Brain microvascular endothelial cell (primary cell): ENCODE results near the gene PTPRO.
A peak's percentile ranks its signal among the peaks of the same experiment; 100 is the strongest.

Experiments
- DNase-seq: peaks from one replicate; pipeline ENCODE4 v3.0.0-alpha.2; 2020
- H3K27ac ChIP-seq: fragments of 250-450 bp; sonication (Bioruptor Pico); 2 replicates; pipeline ENCODE4 v1.5.1; 2020; ENCODE audit warnings: mild to moderate bottlenecking, moderate library complexity
- H3K27me3 ChIP-seq: fragments of 250-450 bp; sonication (Bioruptor Pico); replicated peaks from 2 replicates; pipeline ENCODE4 v1.5.1; 2020; ENCODE audit warnings: mild to moderate bottlenecking
- H3K36me3 ChIP-seq: fragments of 250-450 bp; sonication (Bioruptor Pico); replicated peaks from 2 replicates; pipeline ENCODE4 v1.5.1; 2020; ENCODE audit warnings: mild to moderate bottlenecking
- H3K4me3 ChIP-seq: 2 replicates; pipeline ENCODE4 v1.5.1; 2011; ENCODE audit warnings: low read depth, mild to moderate bottlenecking, control low read depth, low read length, moderate library complexity
- in situ Hi-C: cut with HindIII; loops from 2 replicates; pipeline ENCODE4 v1.10.0; 2017; ENCODE audit warnings: low sequenced_read_pairs, low pct_ligation_motif_present
- TF ChIP-seq, protein P1 (sequence below): IDR thresholded peaks from 2 replicates; pipeline ENCODE4 v1.5.1; 2011; ENCODE audit warnings: low read depth, mild to moderate bottlenecking, moderate library complexity, low read length, control low read depth, inconsistent platforms; ENCODE audit errors: missing control alignments

The PTPRO gene

DNA sequence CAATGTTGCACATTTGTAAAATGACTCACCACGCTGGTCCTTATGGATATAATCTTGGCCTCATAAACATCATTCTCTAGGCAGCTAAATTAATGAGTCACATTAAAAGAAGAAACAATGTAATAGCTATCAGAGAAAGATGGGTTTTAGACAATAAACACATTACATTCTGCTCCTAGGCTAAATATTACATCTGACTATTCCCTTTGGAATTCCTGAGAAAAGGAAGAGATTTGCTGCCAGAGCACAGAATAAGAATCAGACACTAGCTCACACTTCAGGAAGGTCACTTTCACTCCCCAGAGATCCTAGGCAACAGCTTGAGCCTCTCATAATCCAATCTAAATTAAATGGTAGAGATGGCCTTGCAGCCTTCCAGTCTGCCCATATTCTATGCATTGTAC is 218.2 kb downstream of the PTPRO start:
- DNase-seq, result peak; percentile 16
- Histone ChIP-seq H3K27me3 (no peaks in the 10 kb centered on the region), H3K36me3 (no peaks in the 10 kb centered on the region), H3K4me3 (no peak overlapping the region), H3K27ac (no peak overlapping the region)
- TF ChIP-seq, protein P1, sequence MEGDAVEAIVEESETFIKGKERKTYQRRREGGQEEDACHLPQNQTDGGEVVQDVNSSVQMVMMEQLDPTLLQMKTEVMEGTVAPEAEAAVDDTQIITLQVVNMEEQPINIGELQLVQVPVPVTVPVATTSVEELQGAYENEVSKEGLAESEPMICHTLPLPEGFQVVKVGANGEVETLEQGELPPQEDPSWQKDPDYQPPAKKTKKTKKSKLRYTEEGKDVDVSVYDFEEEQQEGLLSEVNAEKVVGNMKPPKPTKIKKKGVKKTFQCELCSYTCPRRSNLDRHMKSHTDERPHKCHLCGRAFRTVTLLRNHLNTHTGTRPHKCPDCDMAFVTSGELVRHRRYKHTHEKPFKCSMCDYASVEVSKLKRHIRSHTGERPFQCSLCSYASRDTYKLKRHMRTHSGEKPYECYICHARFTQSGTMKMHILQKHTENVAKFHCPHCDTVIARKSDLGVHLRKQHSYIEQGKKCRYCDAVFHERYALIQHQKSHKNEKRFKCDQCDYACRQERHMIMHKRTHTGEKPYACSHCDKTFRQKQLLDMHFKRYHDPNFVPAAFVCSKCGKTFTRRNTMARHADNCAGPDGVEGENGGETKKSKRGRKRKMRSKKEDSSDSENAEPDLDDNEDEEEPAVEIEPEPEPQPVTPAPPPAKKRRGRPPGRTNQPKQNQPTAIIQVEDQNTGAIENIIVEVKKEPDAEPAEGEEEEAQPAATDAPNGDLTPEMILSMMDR, result no peak
- in situ Hi-C loops, result no loop called here

DNA sequence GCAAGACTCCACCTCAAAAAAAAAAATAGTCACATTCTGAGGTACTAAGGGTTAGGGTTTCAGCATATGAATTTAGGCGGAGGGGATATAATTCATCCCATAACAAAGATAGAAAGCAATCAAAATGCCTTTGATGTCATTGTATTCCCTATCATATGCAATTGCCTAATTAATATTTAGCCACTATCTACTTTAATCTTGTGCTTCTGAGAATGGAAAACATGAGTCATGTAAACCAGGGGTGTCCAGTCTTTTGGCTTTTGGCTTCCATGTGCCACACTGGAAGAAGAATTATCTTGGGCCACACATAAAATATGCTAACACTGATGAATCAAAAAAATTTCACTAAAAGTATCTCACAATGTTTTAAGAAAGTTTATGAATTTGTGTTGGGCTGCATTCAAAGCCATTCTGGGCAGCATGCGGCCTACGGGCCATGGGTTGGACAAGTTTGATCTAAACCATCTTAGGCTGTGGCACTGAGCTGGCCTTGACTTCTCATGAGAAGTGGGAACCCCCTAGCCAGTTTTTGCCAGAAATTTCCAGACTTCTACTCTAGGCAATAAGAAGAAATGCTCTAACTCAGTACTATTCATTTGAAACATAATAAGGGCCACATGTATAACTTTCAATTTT is 219.8 kb downstream of the PTPRO start:
- TF ChIP-seq, protein P1, result no peak
- DNase-seq, result no peak
- H3K4me3 ChIP-seq, result no peak overlapping the region
- no peak overlapping the region for H3K27ac ChIP-seq
- in situ Hi-C loops, result no loop called here
- no peaks in the 10 kb centered on the region for H3K27me3 ChIP-seq
- no peaks in the 10 kb centered on the region for H3K36me3 ChIP-seq

DNA sequence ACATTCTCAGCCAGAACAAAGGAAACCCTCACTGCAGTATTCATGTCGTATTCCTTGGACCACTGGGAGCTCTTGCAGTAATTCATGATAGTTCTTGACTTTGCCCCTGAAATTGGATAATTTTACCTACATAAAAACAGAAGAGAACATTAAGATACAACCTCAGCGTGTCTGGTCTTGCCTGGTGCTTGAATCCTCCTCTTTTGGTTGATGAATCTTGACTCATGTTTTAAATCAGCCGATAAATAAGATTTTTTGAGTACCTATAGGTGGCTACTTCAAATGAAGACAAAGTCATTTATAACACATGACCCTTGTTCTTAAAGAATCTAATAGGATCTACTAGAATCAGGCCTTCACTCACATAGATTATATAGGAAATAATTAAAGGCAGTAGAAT is 221.0 kb downstream of the PTPRO start:
- TF ChIP-seq, protein P1, result no peak
- Histone ChIP-seq H3K27ac (no peak overlapping the region), H3K36me3 (no peaks in the 10 kb centered on the region), H3K4me3 (no peak overlapping the region), H3K27me3 (no peaks in the 10 kb centered on the region)
- no peak for DNase-seq
- in situ Hi-C loops, result no loop called here

DNA sequence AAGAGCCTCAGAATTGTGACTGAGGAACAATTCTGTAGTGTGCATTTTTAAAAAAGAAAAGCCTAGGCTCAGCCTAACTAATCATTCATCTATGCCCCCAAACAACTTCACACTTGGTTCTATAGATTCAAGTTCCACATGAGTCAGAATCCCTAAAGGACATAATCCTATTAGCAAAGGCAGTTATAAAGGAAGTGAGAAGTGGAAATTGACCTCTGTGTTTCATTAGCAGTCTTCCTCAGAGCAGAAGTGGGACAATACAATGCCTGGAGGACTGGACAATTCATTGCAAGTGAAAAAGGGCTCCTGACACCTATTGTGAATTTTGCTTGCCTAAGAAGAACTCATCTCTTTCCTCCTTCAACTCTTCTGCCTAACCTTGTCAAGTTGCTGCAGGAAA is 222.3 kb downstream of the PTPRO start:
- H3K4me3 ChIP-seq, result no peak overlapping the region
- H3K36me3 ChIP-seq, result no peaks in the 10 kb centered on the region
- TF ChIP-seq, protein P1, result no peak
- no peak for DNase-seq
- no peaks in the 10 kb centered on the region for H3K27me3 ChIP-seq
- no peak overlapping the region for H3K27ac ChIP-seq
- in situ Hi-C loops, result no loop called here

DNA sequence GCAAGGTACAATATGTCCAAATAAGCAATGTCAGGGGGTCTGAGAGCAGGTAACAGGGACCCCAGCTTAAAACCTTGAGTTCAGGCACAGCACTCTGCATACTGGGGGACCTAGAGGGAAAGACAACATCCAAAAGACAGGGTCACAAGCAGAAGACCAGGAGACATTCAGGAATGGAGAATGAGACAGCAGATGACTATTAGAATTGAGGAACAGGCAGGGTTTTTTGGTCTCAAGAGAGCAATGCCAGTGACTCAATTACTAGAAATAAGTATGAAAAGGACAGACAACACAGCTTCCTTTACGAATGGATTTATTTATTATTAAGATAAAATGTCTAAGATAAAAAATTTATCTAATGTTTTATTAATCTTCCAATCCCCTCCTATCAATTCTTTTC is 223.0 kb downstream of the PTPRO start:
- H3K27ac ChIP-seq, result no peak overlapping the region
- H3K4me3 ChIP-seq, result no peak overlapping the region
- no peaks in the 10 kb centered on the region for H3K27me3 ChIP-seq
- TF ChIP-seq, protein P1, result no peak
- in situ Hi-C loops, result no loop called here
- H3K36me3 ChIP-seq, result no peaks in the 10 kb centered on the region
- DNase-seq, result no peak

DNA sequence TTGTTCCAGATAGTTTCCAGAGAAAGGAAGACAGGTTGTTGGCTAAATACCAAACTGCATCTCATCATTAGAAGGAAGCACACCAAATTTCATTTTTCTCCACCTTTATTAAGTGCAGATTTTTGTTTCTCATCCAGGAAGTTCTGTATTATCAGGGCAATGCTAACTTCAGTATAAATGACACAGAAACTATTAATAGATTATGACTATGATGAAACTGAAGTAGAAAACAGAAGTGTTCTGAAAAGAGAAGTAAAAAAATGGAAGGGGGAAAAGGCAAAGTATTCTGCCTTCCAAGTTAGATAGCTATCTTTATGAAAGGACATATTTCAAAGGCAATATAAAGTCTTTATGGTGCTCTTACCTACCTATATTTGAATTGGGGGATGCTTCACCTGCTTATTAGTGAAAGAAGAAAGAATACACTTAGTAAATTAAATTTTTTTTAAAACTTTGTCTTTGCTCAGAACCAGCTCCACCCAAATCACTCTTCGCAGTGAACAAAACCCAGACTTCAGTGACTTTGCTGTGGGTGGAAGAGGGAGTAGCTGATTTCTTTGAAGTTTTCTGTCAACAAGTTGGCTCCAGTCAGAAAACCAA is 223.9 kb downstream of the PTPRO start:
- in situ Hi-C loops, result no loop called here
- DNase-seq, result no peak
- H3K4me3 ChIP-seq, result no peak overlapping the region
- no peak overlapping the region for H3K27ac ChIP-seq
- H3K27me3 ChIP-seq, result no peaks in the 10 kb centered on the region
- H3K36me3 ChIP-seq, result no peaks in the 10 kb centered on the region
- TF ChIP-seq, protein P1, result no peak
